ENCODE measurements around the gene ARID5B.

DNA sequence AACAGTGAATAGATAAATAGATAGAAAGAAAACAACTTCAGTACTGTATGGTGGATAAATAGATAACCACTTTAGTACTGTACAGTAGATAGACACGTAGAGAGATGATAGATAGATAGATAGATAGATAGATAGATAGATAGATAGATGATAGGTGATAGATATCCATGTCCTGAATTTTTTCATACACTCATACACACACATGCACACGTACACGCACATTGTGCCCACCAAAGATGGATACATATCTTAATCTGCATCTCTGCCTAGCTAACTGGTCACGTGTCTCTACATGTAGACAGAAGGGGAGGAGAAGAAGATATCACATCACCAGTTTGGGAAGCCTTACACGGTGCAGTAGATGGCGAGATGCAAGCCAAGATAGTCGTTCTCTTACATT lies 99.2 kb downstream of the ARID5B start:
- no peak for TF ChIP-seq POLR2AphosphoS5 (IDR thresholded peaks at IDR 0.05; ENCODE audit: low read depth, low read length)
- TF ChIP-seq TAF1 (IDR thresholded peaks at IDR 0.05; ENCODE audit: borderline replicate concordance, insufficient read depth, low read length) = no peak

All from PFSK-1 (cell line).